IgD-negative memory B cell (primary cell): ENCODE measurements around the gene CD34. TPM values are rescaled to one million over a fixed set of nuclear protein-coding genes. Genes with fewer than 3 reads are reported as not detected.

Experiments used
- H3K27ac Mint-ChIP-seq, 3 donors: one replicate each; pipeline ENCODE4 v1.8.0; 2020 to 2022; ENCODE audit warnings: mild to moderate bottlenecking in 3 of 3, mixed read lengths in 3 of 3, moderate library complexity in 1 of 3
- H3K27me3 Mint-ChIP-seq: one replicate; pipeline ENCODE4 v1.8.0; 2021; ENCODE audit warnings: mixed read lengths
- H3K36me3 Mint-ChIP-seq: one replicate; pipeline ENCODE4 v1.8.0; 2020; ENCODE audit warnings: mild to moderate bottlenecking, mixed read lengths
- H3K4me1 Mint-ChIP-seq, 3 donors: one replicate each; pipeline ENCODE4 v1.8.0; 2020 to 2022; ENCODE audit warnings: mixed read lengths in 3 of 3, mild to moderate bottlenecking in 1 of 3
- H3K4me3 Mint-ChIP-seq, 4 donors: one replicate each; pipeline ENCODE4 v1.8.0; 2020 to 2022; ENCODE audit warnings: mild to moderate bottlenecking in 4 of 4, mixed read lengths in 4 of 4, moderate library complexity in 3 of 4
- H3K9me3 Mint-ChIP-seq, 3 donors: one replicate each; pipeline ENCODE4 v1.8.0; 2020 to 2021; ENCODE audit warnings: mixed read lengths in 3 of 3, mild to moderate bottlenecking in 1 of 3
- polyA plus RNA-seq: library from polyadenylated mRNA; unstranded; fragments of 300-500 nt; fragmentation: Illumina TruSeq; gene quantifications from one replicate; pipeline ENCODE4 v1.2.3, GENCODE V29; 2021

CD34 gene
- polyA plus RNA-seq, 1 donor from 2014 or later: not detected

DNA sequence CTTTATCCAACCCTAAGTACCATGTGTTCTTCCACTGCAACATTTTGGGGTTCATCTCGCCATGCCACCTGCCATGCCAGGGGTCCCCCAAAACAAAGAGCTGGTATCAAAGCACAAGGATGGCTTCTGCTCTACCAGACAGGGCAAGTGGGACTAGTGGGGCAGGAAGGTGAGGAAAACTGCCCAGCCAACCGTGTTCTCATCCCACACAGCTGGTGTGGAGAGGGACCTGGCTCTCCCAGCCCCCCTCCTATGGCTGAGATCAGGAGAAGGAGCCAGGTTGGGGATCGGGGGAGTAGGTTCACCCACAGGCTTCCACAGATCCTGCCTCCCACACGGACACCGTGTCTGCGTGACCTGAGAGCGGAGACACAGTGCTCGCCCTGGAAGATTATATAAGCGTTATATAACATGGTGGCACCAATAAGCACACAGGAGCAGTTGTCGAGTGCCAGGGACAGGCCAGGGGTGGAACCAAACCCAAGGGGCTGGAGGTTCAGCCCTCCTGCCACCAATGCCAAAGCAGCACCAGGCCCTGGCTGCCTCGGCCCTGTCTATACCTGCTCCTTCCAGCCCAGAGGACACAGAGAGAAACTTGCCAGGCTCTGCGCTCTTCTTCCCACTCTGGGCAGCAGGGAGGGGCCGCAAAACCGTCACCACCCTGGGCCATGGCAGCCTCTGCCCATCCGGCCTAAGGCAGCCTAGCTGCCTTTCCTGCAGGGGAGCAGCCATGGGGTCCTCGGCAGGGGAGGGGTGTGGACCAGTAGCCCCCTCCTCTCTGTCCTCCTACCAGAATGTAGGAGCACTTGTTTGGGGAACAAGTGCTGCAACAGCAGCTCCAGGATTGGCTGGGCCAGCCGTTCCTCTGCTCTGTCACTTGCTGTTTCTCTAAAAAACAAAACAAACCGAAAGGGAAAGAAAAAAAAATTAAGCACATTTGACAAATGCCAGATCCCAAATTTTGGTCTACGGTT, 43.5 kb downstream of the CD34 start:
- peak overlapping the region; percentile 21 to 74 (median 59) for H3K27ac Mint-ChIP-seq

DNA sequence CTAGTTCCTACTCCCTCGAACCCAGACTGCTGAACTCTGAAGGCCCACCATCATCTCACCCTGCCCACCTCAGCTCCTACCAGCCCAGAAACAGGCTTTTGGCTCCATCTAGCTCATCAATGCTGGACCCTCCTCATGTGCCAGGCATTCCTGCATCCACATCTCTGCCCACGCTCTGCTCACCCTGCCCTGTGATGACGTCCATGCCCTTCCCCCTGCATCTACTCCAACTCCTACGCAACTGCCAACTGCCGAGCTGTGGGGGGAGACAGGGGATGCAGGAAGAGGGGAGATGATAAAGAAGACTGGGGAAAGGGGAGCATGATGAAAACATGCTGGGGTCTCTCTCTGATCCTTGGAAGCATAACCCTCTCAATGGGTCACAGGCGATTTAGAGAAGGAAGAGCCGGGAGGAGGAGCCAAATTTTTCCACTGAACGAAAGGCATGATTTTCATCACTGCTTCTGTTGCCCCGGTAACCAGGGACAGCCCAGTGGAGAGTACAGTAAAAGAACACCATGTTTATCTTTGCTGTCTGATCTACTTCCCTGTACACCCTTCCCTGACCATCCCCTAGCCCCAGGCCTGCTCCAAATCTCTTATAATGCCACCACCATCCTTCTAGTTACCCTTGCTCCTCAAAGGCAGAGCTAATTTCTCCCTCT, 44.3 kb downstream of the CD34 start:
- H3K4me1 Mint-ChIP-seq: peaks cover 41 to 71% (median 41%) of the 10 kb centered on the region in 3 donors
- H3K4me3 Mint-ChIP-seq: peak overlapping the region; percentile 59 to 98 (median 83)
- no peaks in the 10 kb centered on the region for H3K27me3 Mint-ChIP-seq
- H3K9me3 Mint-ChIP-seq: no peaks in the 10 kb centered on the region
- peak overlapping the region; percentile 20 to 89 (median 21) for H3K27ac Mint-ChIP-seq
- no peaks in the 10 kb centered on the region for H3K36me3 Mint-ChIP-seq

More for the DNA sequence above, 43.5 kb downstream of the CD34 start:
- Mint-ChIP-seq H3K27me3 (no peaks in the 10 kb centered on the region), H3K36me3 (no peaks in the 10 kb centered on the region), H3K9me3 (no peaks in the 10 kb centered on the region), H3K4me3 (peak overlapping the region; percentile 88 to 98 (median 92)), H3K4me1 (peaks cover 42 to 72% (median 42%) of the 10 kb centered on the region in 3 donors)

DNA sequence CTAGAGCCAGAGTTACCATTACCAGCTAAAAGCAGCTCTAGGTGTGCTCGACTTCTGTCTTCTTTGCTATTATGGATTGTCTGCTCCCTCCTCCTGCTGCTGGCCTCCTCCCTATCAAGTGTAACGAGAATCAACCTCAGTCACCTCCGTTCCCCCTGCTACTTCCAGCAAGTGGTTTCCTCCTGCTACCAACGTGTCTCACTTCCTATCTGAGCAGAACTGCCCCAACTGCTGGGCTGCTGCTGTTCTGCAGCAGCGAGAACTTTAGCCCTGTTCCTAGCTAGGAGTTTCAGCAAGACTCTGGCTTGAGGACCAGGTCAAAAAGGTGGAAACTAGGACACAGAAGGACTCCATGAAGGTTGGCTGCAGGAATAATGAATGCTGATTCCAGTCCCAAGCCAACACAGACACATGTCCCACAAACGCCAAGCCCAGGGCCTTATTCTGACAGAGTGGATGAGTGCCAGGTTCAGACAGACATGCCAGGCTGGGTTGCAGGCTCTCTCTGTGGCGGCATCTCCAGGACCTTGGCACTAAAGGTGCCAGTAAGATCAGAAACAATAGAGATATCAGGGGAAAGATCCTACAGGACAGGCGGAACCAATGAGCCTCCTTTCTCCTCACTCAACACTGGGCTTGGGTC, 46.9 kb downstream of the CD34 start:
- H3K27ac Mint-ChIP-seq: peak overlapping the region; percentile 24 to 63 (median 51)

DNA sequence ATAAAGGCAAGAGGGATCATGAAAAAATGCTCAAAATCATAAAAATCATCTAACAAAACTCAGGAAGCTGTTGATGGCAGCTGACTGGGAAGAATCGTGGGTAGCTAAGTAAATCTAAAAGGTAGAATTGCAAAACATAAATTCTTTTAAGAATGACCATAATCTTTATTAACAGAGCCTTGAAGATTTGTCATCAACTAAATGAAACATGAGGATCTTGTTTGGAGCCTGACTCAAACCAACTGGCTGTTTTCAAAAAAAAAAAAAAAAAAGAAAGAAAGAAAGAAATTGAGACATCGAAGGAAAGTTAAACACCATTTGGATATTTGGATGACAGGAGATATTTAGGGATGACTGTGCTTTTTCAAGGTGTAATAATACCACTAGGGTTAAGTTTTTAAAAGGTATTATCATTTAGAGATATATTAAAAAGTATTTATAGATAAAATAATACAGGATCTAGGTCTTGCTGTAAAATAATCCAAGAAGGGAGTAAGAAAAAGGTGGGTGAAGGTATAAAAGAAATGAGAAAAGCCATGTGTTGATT, 48.6 kb downstream of the CD34 start:
- H3K4me1 Mint-ChIP-seq: peaks cover 23 to 47% (median 28%) of the 10 kb centered on the region in 3 donors
- H3K36me3 Mint-ChIP-seq: no peaks in the 10 kb centered on the region
- H3K9me3 Mint-ChIP-seq: no peaks in the 10 kb centered on the region
- no peak overlapping the region for H3K4me3 Mint-ChIP-seq
- peak overlapping the region in 1 of 3 donors; percentile 84 for H3K27ac Mint-ChIP-seq
- no peaks in the 10 kb centered on the region for H3K27me3 Mint-ChIP-seq

More for the DNA sequence above, 46.9 kb downstream of the CD34 start:
- no peaks in the 10 kb centered on the region for H3K9me3 Mint-ChIP-seq
- peak overlapping the region in 2 of 4 donors; percentile 7 to 34 for H3K4me3 Mint-ChIP-seq
- no peaks in the 10 kb centered on the region for H3K36me3 Mint-ChIP-seq
- peaks cover 26 to 53% (median 28%) of the 10 kb centered on the region in 3 donors for H3K4me1 Mint-ChIP-seq
- no peaks in the 10 kb centered on the region for H3K27me3 Mint-ChIP-seq

DNA sequence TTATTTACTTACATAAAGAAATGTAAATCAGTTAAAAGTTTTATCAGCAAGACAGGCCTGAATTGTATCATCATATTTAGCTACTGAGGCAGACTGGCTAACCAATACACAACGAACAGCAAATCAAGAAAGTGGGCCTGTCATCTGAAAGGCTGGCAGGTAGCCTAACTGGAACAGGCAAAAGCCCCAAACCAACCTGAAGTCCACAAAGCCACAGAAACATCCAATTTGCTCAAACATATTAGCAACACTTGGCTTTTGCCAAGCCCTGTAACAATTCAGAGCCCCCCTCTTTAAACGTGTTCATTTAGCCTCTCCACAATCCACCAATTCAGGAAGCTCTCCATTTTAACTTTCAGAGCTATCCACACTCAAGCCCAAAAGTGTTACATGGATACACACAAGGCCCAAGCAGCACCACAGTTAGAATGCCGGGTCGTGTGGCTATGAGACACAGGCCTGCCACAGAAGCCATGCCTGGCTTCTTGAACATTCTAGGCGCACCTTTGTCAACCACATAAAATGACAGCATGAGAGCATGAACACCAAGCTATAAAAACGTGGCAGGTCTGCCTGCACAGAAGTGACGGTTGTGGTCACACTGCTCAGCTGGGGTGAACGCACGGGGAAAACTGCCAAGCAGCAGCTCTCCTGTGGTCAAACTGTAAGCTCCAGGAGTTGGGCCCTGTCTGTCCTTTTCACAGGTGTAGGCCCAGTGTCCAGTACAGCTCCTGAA, 49.3 kb downstream of the CD34 start:
- Mint-ChIP-seq H3K4me3 (peak overlapping the region in 1 of 4 donors; percentile 42), H3K27ac (peak overlapping the region in 2 of 3 donors; percentile 19 to 84), H3K27me3 (no peaks in the 10 kb centered on the region), H3K36me3 (no peaks in the 10 kb centered on the region), H3K9me3 (no peaks in the 10 kb centered on the region), H3K4me1 (peaks cover 23 to 45% (median 27%) of the 10 kb centered on the region in 3 donors)

DNA sequence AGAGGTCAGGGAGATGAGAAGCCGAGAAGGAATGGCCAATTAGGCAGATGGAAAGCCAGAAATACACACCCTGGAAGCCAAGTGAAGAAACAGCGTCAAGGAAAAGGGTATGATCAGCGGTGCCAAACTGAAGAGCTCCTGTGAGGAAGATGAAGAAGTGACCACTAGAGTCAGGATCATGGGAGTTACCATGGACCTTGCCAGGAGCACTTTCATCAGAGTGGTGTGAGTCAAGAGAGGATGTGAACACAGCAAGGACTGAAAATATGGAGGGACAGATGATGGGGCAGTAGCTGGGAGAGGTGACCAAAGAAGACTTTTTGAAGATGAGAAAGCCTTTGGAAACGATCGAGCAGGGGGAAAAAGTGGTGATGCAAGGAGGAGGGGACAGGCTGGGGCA, 50.4 kb downstream of the CD34 start:
- Mint-ChIP-seq H3K36me3 (peaks cover 2% of the 10 kb centered on the region), H3K9me3 (no peaks in the 10 kb centered on the region), H3K27me3 (no peaks in the 10 kb centered on the region), H3K4me3 (no peak overlapping the region), H3K4me1 (peaks cover 18 to 43% (median 24%) of the 10 kb centered on the region in 3 donors), H3K27ac (no peak overlapping the region)

DNA sequence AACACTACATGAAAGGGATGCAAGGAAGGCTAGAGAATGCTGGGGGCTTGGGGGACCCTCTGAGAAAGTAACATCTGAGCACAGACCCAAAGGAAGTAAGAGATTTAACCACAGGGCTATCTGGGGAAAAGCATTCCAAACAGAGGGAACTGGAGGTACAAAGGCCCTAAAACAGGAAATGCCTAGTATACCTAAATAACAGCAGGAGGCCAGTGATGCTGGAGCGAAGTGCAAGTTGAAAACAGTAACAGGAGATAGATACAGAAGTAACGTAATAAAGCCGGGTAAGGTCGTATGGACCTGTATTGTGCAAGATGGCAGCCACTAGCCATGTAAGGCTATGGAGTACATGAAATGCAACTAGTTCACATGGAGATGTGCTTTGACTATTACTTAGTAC, 52.1 kb downstream of the CD34 start:
- H3K27me3 Mint-ChIP-seq: no peaks in the 10 kb centered on the region
- no peaks in the 10 kb centered on the region for H3K9me3 Mint-ChIP-seq
- H3K4me3 Mint-ChIP-seq: no peak overlapping the region
- H3K36me3 Mint-ChIP-seq: peaks cover 2% of the 10 kb centered on the region
- H3K4me1 Mint-ChIP-seq: peaks cover 12 to 35% (median 17%) of the 10 kb centered on the region in 3 donors
- H3K27ac Mint-ChIP-seq: no peak overlapping the region

DNA sequence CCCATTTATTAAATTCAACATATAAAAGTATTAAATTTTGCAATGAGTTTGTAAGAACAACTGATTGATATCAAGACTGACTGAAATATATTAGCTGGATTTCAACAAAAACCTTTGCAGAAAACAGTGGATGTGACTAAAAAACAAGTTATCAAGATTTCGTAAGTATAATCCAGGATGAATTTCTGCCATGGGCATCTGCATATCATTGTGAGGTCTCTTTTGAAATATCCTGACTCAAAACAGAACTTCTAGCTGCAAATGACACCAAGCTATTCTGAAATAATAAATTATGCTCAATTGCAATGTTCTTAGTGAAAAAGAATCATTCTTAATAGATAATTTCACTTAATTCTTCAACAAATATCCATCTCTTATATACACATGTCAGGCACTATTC, 52.6 kb downstream of the CD34 start:
- peaks cover 2% of the 10 kb centered on the region for H3K36me3 Mint-ChIP-seq
- H3K27me3 Mint-ChIP-seq: no peaks in the 10 kb centered on the region
- H3K4me1 Mint-ChIP-seq: peaks cover 10 to 37% (median 20%) of the 10 kb centered on the region in 3 donors
- H3K27ac Mint-ChIP-seq: no peak overlapping the region
- no peak overlapping the region for H3K4me3 Mint-ChIP-seq
- no peaks in the 10 kb centered on the region for H3K9me3 Mint-ChIP-seq

DNA sequence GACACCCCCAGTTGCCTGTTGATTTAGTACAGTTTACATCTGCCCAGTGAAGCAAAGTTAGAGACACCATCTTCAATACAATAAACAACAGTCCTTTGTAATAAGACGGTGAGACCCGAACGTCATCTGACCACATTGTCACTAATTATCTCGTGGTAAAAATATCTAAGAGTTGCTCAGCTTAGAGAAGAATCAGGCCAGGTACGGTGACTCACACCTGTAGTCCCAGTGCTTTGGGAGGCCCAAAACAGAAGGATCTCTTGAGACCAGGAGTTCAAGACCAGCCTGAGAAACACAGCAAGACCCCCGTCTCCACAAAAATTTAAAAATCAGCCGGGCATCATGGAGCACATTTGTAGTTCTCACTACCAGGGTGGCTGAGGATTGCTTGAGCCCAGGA, 53.5 kb downstream of the CD34 start:
- H3K4me3 Mint-ChIP-seq: no peak overlapping the region
- H3K4me1 Mint-ChIP-seq: peaks cover 13 to 37% (median 28%) of the 10 kb centered on the region in 3 donors
- no peaks in the 10 kb centered on the region for H3K9me3 Mint-ChIP-seq
- H3K27me3 Mint-ChIP-seq: no peaks in the 10 kb centered on the region
- H3K36me3 Mint-ChIP-seq: peaks cover 4% of the 10 kb centered on the region
- no peak overlapping the region for H3K27ac Mint-ChIP-seq

DNA sequence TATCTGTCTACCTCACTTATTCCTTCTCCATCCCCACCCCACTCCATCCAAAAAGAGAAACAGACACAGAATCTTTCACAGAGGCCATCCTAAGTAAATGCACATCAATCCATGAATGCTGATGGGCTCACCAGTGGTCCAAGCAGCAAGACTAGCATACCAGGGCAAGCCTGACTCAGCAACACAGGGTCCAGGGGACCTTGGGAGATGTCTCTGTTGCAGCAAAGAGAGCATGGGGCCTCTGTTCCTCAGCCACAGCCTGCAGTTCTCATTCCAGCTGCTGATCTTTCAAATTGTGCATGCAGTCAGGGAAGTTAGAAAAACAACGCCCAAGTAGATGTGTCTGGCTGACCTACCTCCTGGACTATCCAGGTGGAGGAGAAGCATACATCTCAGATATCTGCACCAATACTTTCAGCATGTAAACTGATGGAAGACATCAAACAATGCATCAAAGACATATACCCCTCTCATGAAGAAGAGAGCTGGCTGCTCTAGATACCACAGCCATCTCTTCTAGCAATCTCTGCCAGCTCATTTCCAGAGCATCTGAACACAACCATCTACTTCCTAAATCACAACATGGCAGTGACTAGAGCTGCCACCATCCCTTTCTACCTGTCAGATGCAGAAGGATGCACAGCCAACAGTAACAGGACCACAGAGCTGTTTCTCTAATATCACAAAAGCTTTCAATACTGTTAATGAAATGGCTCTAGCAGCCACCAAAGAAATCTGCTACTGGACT, 54.5 kb downstream of the CD34 start:
- H3K27me3 Mint-ChIP-seq: no peaks in the 10 kb centered on the region
- no peaks in the 10 kb centered on the region for H3K9me3 Mint-ChIP-seq
- peaks cover 4% of the 10 kb centered on the region for H3K36me3 Mint-ChIP-seq
- no peak overlapping the region for H3K4me3 Mint-ChIP-seq
- peaks cover 10 to 35% (median 30%) of the 10 kb centered on the region in 3 donors for H3K4me1 Mint-ChIP-seq
- no peak overlapping the region for H3K27ac Mint-ChIP-seq

DNA sequence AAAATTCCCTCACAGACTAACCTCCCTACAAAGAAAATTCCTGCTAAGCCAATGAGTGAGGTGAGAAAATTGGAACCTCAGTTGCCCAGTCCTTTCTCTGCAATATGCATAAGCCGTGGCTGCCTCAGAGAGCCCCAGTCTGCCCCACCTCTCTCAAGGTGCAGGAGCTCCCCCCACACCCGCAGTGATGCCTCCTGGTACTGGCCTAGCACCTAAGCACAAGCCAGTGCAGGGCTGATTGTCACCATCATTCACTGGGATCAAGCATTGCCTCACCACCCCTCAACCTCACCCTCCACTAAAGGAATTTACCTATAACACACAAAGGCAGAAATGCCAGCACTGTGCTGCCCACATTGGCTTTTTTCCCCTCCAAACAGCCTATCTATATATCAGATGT, 56.9 kb downstream of the CD34 start:
- peaks cover 23 to 50% (median 41%) of the 10 kb centered on the region in 3 donors for H3K4me1 Mint-ChIP-seq
- no peaks in the 10 kb centered on the region for H3K9me3 Mint-ChIP-seq
- H3K27ac Mint-ChIP-seq: peak overlapping the region in 1 of 3 donors; percentile 53
- no peak overlapping the region for H3K4me3 Mint-ChIP-seq
- H3K27me3 Mint-ChIP-seq: no peaks in the 10 kb centered on the region
- peaks cover 7% of the 10 kb centered on the region for H3K36me3 Mint-ChIP-seq

DNA sequence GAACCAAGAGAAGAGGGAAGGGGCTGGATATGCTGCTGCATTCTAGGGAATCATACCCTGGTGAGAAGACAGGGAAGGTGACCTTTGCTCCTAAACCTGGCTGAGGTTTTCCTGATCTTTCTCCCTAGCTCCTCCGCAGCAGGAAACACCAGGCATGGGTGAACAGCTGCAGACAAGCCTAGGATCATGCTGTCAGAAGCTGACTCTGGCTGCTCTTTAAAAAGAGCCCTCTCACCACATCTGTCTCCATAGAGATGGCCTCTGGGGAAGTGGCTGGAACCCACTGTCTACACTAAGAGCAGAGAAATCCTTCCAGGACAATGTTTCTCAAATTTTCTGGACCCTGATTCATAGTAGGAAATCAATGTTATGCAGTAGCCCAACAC, 57.6 kb downstream of the CD34 start:
- no peaks in the 10 kb centered on the region for H3K27me3 Mint-ChIP-seq
- H3K27ac Mint-ChIP-seq: peak overlapping the region in 1 of 3 donors; percentile 53
- peaks cover 7% of the 10 kb centered on the region for H3K36me3 Mint-ChIP-seq
- peaks cover 29 to 55% (median 47%) of the 10 kb centered on the region in 3 donors for H3K4me1 Mint-ChIP-seq
- H3K9me3 Mint-ChIP-seq: no peaks in the 10 kb centered on the region
- no peak overlapping the region for H3K4me3 Mint-ChIP-seq

DNA sequence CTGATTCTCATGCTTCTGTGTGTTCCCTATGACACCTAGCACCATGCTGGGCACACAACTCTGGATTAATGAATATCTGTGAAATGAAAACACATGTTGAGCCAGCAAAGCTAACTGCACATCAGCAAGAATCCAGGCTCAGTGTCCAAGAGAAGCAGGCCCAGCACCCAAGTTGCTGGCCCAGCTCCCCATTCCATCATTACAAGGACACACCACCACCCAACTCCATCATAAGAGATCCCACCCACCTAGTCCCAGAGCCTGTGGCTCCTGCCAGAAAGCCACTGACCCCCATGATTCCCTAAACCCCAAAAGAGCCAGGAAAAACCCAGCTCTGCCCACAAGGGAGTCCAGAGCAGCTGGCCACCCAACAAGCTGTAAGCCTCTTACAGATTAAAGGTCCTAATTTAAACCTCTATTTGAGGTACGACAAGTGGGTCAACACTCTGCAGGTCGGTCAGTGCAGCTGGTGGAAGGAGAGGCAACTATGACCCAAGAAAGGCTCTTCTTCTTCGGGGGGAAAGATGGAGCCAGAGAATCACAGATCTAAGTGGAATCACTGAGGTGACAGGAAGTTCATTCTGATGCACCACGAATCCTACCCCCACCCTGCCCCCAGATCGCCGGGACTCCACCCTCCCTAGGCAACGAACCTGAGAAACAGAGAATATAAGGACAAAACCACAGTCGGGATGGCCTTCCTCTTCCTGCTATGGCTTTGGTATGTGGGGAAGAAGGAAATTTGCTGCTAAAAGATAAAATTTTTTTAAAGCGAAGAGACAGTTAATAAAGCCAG, 58.2 kb downstream of the CD34 start:
- H3K27ac Mint-ChIP-seq: peak overlapping the region in 1 of 3 donors; percentile 53
- no peaks in the 10 kb centered on the region for H3K27me3 Mint-ChIP-seq
- peaks cover 35 to 61% (median 52%) of the 10 kb centered on the region in 3 donors for H3K4me1 Mint-ChIP-seq
- peaks cover 7% of the 10 kb centered on the region for H3K36me3 Mint-ChIP-seq
- H3K4me3 Mint-ChIP-seq: peak overlapping the region in 2 of 4 donors; percentile 65 to 80
- no peaks in the 10 kb centered on the region for H3K9me3 Mint-ChIP-seq
